NCI-H2107 treated with DMSO at 0.1 percent for 48 hours (cell line): ENCODE measurements around the gene ACOX3.

Source experiments
- DNase-seq: peaks from one replicate; lab custom pipeline; 2025; ENCODE audit not compliant: unreplicated experiment; lab: John Stamatoyannopoulos, UW

The ACOX3 gene

DNA sequence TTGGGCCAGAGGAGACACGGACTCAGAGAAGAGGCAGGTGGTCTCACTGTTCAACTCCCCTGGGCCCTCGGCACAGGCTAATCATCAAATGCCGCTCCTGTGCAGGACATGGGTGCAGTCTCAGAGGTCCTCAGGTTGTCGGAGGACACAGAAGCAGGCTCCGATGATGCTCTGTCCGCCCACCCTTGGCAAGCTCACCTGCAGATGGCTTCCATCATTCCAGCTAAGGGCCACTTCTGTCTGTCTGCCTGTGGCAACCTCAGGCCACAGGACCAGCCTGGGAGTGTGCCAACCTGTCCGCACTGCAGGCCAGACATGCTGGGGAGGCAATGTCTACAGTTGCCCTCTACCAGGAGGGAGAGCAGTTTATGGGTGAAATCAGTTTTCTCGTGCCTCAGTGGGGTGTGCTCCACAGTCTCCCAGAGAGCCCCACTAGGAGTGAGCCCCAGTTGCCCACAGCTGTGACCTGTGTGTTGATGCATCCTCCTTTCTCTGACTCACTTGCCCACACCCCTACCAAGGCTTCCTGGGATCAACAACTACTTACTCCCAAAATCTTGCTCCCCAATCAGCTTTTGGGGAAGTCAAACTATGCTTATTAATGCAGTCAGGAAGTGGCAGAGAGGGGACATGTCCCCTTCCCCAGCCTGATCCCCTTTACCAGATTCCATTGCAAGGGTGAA lies 115.1 kb downstream of the ACOX3 start:
- DNase-seq, result no peak

- DNase-seq, result no peak
Observed at GRCh38 chr4:8324640-8325239, 115.8 kb downstream of the ACOX3 start.

DNA sequence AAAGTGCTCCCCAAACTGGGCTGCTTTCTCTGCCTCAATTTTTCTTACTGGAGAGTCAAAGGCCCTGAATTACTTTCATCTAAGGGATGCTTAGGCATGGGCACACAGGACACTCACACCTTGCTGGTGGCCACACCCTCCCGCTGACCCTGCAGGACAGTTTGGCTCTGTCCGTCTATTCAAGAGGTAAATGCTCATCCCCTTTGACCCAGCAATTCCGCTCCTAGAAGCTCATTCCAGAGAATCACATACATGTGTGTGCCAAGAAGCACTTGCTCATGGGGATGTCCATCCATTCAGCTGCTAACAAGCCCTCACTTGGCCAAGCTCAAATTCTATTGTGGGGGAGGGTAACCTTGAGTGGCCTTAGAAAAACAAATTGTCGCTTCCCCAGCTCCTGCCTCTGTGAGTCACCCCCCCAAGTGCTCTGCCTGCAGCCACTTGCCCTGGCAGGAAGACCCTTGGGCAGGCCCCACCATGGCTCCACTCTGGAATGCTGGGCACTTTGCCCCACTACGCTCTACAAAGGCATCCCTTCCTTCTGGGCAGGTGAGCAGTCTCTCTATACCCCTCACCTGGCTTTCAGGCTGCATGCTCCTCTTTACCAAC lies 116.5 kb downstream of the ACOX3 start:
- DNase-seq, result no peak

DNA sequence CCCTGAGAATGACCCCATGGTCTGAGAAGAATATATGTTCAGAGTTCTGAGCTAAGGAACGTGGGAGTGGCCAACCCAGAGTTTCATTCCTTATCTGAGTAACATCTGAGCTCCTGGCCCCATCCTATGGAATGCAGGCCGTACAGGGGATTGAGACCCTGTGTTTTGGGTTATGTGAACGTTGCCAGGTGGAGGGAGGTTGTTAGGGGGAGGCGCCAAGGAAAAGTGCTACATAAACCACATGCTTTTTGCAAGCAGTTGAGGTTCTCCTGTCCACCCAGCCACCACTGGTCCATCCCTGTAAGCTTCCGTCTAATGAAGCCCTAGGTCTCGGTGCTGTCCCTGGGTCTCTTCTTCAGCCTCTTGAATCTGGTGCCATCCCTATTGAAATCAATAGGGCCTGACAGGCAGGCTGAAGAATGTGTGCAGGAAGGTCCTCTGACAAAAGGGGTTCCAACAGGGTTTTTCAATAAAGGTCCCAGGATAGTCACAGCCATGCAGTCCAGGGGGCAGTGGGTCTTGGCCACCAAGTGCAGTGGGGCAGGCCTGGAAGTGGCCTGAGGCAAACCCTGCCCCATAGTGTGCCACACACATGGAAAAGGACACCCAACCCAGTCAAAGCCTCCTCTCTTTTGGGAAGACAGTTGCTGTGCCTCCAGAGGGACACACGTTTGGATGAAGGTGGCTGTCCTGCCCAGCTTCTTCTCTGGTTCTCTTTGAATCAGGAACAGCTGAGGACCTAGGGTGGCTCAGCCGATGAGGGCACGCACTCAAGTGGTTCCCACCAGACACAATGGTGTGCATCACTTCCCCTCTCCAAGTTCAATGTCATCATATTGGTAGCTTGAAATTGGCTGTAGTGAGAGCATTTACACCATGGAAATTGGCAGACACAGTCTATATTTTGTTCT lies 117.5 kb downstream of the ACOX3 start:
- no peak for DNase-seq

- DNase-seq, result no peak
Observed at GRCh38 chr4:8321771-8322170, 118.8 kb downstream of the ACOX3 start.

GRCh38 chr4:8321220-8321619 lies 119.3 kb downstream of the ACOX3 start:
- no peak for DNase-seq

DNA sequence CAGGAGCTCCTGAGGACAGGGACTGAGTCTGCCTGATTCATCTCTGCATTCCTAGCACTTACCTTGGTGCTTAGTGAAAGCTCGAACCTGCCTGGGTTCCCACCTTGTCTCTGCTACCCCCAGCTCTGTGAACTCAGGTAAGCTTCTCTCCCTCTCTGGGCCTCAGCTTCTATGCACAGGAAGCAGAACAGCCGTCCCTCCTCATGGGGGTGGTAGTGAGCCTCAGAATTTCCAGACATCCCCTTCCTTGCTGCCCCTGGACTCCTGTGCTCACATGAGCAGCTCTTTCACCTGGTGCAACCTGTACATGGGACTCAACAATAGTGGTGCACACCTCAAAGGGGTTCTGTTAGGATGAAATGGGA lies 120.2 kb downstream of the ACOX3 start:
- DNase-seq, result no peak

DNA sequence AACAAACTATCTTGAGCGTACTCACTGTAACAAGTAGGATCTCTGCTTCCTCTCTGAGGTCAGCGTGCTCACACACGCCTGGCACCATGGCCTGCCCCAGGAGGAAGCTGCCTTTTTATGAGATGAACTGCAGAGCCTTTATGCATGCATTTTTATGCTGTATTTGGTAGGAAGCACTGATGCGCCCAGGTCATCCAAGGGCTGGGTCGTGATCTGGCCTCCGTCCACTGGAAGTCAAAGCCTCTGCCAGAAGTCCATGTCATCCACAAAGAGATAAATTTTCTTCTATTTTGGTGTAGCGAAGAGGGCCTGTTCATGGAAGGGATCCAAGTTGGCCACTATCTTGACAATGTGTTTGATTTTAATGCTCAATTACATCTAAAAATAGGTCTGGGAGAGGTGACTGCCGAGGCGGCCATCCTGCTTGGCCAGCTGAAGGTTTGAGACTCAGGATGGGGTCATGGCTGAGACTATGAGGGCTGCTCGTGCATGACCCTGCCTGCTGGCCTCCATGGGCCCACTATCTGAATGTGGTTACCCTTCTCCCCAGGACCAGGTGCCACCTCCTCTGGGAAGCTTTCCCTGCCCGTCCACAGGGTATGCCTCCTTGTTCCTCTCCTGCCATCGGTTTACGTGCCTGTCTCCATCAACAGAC lies 120.7 kb downstream of the ACOX3 start:
- no peak for DNase-seq

DNA sequence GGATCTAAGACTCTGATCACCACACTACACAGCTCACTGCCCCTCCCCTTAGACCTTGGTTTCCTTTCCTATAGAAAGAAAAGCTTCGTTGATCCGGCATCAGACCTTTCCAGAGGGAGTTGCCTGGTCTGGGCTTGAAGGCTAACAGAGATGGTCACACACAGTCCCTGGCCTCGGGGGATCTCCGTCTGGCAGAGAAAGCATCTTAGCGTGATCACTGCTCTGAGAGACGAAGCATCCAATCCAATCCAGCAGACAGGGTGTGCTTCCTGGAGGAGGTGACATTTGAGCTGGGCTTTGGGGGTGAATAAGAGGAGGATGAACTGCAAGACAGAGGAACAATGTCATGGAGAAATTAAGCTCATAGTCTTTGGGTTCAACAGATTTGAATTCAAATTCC lies 121.5 kb downstream of the ACOX3 start:
- no peak for DNase-seq

DNA sequence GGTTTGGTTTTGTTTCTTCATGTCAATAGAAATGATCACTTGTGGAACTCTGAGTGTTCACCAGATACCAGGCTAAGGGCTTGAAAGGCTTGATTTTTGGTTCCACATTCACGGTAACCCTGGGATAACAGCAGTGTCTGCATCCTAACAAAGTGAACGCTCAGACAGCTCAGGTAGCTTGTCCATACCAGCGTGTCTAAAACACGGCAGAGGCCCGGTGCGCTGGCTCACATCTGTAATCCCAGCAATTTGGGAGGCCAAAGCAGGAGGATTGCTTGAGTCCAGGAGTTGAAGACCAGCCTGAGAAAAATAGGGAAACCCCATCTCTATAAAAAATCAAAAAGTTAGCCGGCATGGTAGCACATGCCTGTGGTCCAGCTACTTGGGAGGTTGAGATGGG lies 122.0 kb downstream of the ACOX3 start:
- no peak for DNase-seq

DNA sequence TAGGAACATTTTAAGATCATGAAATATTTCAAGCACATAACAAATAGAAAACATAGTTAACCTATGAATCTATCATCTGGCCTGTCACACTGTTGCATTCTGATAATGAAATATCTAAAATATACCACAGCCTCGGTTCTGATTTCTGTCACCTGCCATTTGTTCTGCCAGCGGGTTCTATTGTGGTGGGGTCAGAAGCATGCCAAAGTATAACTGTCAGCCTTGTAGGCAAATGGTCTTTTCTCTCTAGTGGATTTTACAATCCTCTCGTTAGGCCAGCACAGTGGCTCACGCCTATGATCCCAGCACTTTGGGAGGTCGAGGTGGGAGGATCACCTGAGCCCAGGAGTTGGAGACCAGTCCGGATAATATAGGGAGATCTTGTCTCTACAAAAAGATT lies 123.0 kb downstream of the ACOX3 start:
- DNase-seq, result no peak

DNA sequence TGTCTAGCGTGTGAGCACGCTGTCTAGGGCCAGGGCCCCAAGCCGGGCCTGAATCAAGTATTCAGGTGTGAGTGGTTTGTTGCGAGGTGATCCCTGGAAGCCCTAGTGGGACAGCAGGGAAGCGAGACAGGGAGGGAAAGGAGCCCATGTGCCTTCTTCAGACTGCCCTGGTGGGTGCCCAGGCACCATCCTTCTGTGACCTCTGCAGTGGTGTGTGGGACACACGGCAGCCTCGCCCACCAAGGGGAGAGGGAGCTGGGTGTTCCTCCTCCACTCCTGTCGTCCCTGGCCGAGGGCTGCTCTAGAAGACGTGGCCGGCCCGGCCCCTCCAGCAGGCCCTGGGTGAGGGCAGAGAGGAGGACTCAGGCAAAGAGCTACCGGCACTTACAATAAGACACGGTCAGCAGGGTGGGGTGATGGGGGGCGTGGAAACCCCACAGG lies 123.6 kb downstream of the ACOX3 start:
- no peak for DNase-seq
